IMR-90 (cell line): Measurements from ENCODE around the gene CD99. TPM values are rescaled to one million over a fixed set of nuclear protein-coding genes. Genes with fewer than 3 reads are reported as not detected.

Experiments used
- ATAC-seq: fragments of 200-7000 bp; cut with Tn5 transposase; 2 replicates; pipeline ENCODE4 v1.9.1; 2020; ENCODE audit warnings: low read depth, mild to moderate bottlenecking, moderate library complexity
- BruUV-seq: library from RNA; stranded (reverse); fragments of 400-500 nt; replicated peaks from 2 replicates; lab custom pipeline; 2021; lab: Mats Ljungman, UMichigan
- CTCF ChIA-PET: fragments of 300-600 bp; formaldehyde crosslinking; extraction: SDS; loops from one replicate; lab custom pipeline; 2021; ENCODE audit warnings: antibody characterized with exemption; lab: Yijun Ruan, JAX
- POLR2A ChIA-PET: fragments of 300-600 bp; sonication (Branson Sonifier 250); formaldehyde crosslinking; loops from one replicate; lab custom pipeline; 2022; ENCODE audit warnings: antibody characterized with exemption; ENCODE audit not compliant: unreplicated experiment; lab: Charles Lee
- DNase-seq: peaks from one replicate; pipeline ENCODE4 v3.0.0; 2013
- H2AFZ ChIP-seq: replicated peaks from 2 replicates; pipeline ENCODE3; 2013; ENCODE audit warnings: low read length, mild to moderate bottlenecking; ENCODE audit not compliant: poor library complexity
- H2AK5ac ChIP-seq: 2 replicates; pipeline ENCODE4 v1.6.1; 2013; ENCODE audit warnings: low read depth, low read length, inconsistent platforms
- H2AK9ac ChIP-seq: replicated peaks from 2 replicates; pipeline ENCODE3; 2013; ENCODE audit warnings: mild to moderate bottlenecking, low read depth, low read length, moderate library complexity; ENCODE audit not compliant: poor library complexity
- H2BK120ac ChIP-seq: 2 replicates; pipeline ENCODE4 v1.6.1; 2013; ENCODE audit warnings: low read depth, low read length, inconsistent platforms
- H2BK15ac ChIP-seq: 3 replicates; pipeline ENCODE4 v1.6.1; 2013; ENCODE audit warnings: low read depth, low read length, inconsistent platforms
- H2BK20ac ChIP-seq: 2 replicates; pipeline ENCODE4 v1.6.1; 2013; ENCODE audit warnings: low read depth, mild to moderate bottlenecking, inconsistent platforms, low read length, moderate library complexity
- H2BK5ac ChIP-seq: 2 replicates; pipeline ENCODE4 v1.6.1; 2013; ENCODE audit warnings: mild to moderate bottlenecking, low read depth, low read length, inconsistent platforms; ENCODE audit not compliant: poor library complexity, severe bottlenecking
- H3K14ac ChIP-seq: replicated peaks from 2 replicates; pipeline ENCODE4 v1.6.1; 2013; ENCODE audit warnings: low read depth, low read length, inconsistent platforms
- H3K18ac ChIP-seq: 2 replicates; pipeline ENCODE4 v1.6.1; 2013; ENCODE audit warnings: low read depth, low read length, control low read depth
- H3K23ac ChIP-seq: 2 replicates; pipeline ENCODE4 v1.6.1; 2013; ENCODE audit warnings: low read depth, low read length, inconsistent platforms
- H3K27ac ChIP-seq: 2 replicates; pipeline ENCODE4 v1.5.1; 2013; ENCODE audit warnings: mild to moderate bottlenecking, control low read depth, low read length; ENCODE audit not compliant: insufficient read depth
- H3K27me3 ChIP-seq: 2 replicates; pipeline ENCODE4 v1.6.1; 2013; ENCODE audit warnings: low read length; ENCODE audit not compliant: control insufficient read depth, insufficient read depth
- H3K36me3 ChIP-seq: 2 replicates; pipeline ENCODE4 v1.6.1; 2013; ENCODE audit warnings: low read length, mixed read lengths; ENCODE audit not compliant: control insufficient read depth, insufficient read depth
- H3K4ac ChIP-seq: 2 replicates; pipeline ENCODE4 v1.6.1; 2013; ENCODE audit warnings: low read depth, low read length, inconsistent platforms
- H3K4me1 ChIP-seq: 2 replicates; pipeline ENCODE4 v1.6.1; 2013; ENCODE audit warnings: low read length, mixed read lengths; ENCODE audit not compliant: control insufficient read depth, insufficient read depth
- H3K4me2 ChIP-seq: 2 replicates; pipeline ENCODE4 v1.6.1; 2013; ENCODE audit warnings: low read depth, mild to moderate bottlenecking, control low read depth, low read length, moderate library complexity
- H3K4me3 ChIP-seq: 2 replicates; pipeline ENCODE4 v1.5.1; 2013; ENCODE audit warnings: low read depth, mild to moderate bottlenecking, control low read depth, low read length, moderate library complexity; ENCODE audit not compliant: insufficient read depth
- H3K56ac ChIP-seq: 2 replicates; pipeline ENCODE4 v1.6.1; 2013; ENCODE audit warnings: low read length, inconsistent platforms; ENCODE audit not compliant: insufficient read depth; ENCODE audit errors: extremely low read depth
- H3K79me1 ChIP-seq, 2 experiments: 2 replicates each; pipeline ENCODE4 v1.6.1; 2013; ENCODE audit warnings: low read length in 2 of 2, inconsistent platforms in 1 of 2, low read depth in 1 of 2
- H3K9ac ChIP-seq: 2 replicates; pipeline ENCODE4 v1.6.1; 2013; ENCODE audit warnings: low read depth, low read length, control low read depth
- H3K9me1 ChIP-seq: 2 replicates; pipeline ENCODE4 v1.6.1; 2013; ENCODE audit warnings: low read length, inconsistent platforms; ENCODE audit not compliant: insufficient read depth
- H3K9me3 ChIP-seq: 2 replicates; pipeline ENCODE4 v1.6.1; 2013; ENCODE audit warnings: low read length; ENCODE audit not compliant: control insufficient read depth, insufficient read depth
- H4K20me1 ChIP-seq: 2 replicates; pipeline ENCODE4 v1.6.1; 2013; ENCODE audit warnings: low read length, inconsistent platforms; ENCODE audit not compliant: insufficient read depth
- H4K5ac ChIP-seq: 2 replicates; pipeline ENCODE4 v1.6.1; 2013; ENCODE audit warnings: mild to moderate bottlenecking, low read depth, low read length, control low read depth
- H4K8ac ChIP-seq, 2 experiments: 2 replicates each; pipeline ENCODE4 v1.6.1; 2013; ENCODE audit warnings: low read depth in 2 of 2, low read length in 2 of 2, control low read depth in 1 of 2, inconsistent platforms in 1 of 2
- H4K91ac ChIP-seq: 2 replicates; pipeline ENCODE4 v1.6.1; 2013; ENCODE audit warnings: low read depth, low read length, inconsistent platforms; ENCODE audit not compliant: insufficient read depth
- BHLHE40 ChIP-seq: fragments of 150-350 bp; IDR thresholded peaks from 2 replicates; pipeline ENCODE4 v1.6.1; 2016; ENCODE audit warnings: mild to moderate bottlenecking, low read depth, low read length
- CEBPB ChIP-seq: IDR thresholded peaks from 2 replicates; pipeline ENCODE4 v1.6.1; 2012; ENCODE audit warnings: low read depth, low read length, improper control_type of control experiment
- CTCF ChIP-seq: conservative IDR thresholded peaks from 2 replicates; pipeline ENCODE4 v1.5.1; 2012; ENCODE audit warnings: mild to moderate bottlenecking, low read depth, low read length, improper control_type of control experiment
- ELK1 ChIP-seq: fragments of 150-350 bp; IDR thresholded peaks from 2 replicates; pipeline ENCODE4 v1.6.1; 2016; ENCODE audit warnings: low read depth, mild to moderate bottlenecking, low read length, moderate library complexity, borderline replicate concordance
- FOS ChIP-seq: fragments of 150-350 bp; IDR thresholded peaks from 2 replicates; pipeline ENCODE4 v1.6.1; 2016; ENCODE audit warnings: low read depth, low read length
- MAFK ChIP-seq: IDR thresholded peaks from 2 replicates; pipeline ENCODE4 v1.6.1; 2012; ENCODE audit warnings: low read depth, low read length, improper control_type of control experiment
- MAZ ChIP-seq: IDR thresholded peaks from 2 replicates; pipeline ENCODE4 v1.6.1; 2012; ENCODE audit warnings: low read depth, mild to moderate bottlenecking, low read length, improper control_type of control experiment, moderate library complexity, borderline replicate concordance
- MXI1 ChIP-seq: IDR thresholded peaks from 2 replicates; pipeline ENCODE4 v1.6.1; 2012; ENCODE audit warnings: low read depth, mild to moderate bottlenecking, low read length, moderate library complexity, borderline replicate concordance
- NFE2L2 ChIP-seq: fragments of 150-350 bp; IDR thresholded peaks from 2 replicates; pipeline ENCODE4 v1.6.1; 2016; ENCODE audit warnings: low read depth, mild to moderate bottlenecking, low read length
- RCOR1 ChIP-seq: IDR thresholded peaks from 2 replicates; pipeline ENCODE4 v1.6.1; 2012; ENCODE audit warnings: mild to moderate bottlenecking, low read length, improper control_type of control experiment; ENCODE audit not compliant: insufficient replicate concordance
- USF2 ChIP-seq: fragments of 150-350 bp; IDR thresholded peaks from 2 replicates; pipeline ENCODE4 v1.6.1; 2017; ENCODE audit warnings: mild to moderate bottlenecking, antibody characterized with exemption, low read length, low read depth
- WGBS, 2 experiments: methylation state at CpG; one replicate each; pipeline versions ENCODE4 v1.1.5 to v1.1.7; 2013; ENCODE audit warnings: missing lambda C conversion rate in 2 of 2; ENCODE audit not compliant: insufficient read length in 1 of 2; ENCODE audit errors: extremely low coverage in 2 of 2; 5-methylcytosine and 5-hydroxymethylcytosine counted together
- dilution Hi-C: fragments of 300-500 bp; cut with HindIII; formaldehyde crosslinking; loops from one replicate; pipeline ENCODE4 v1.14.3; 2018; ENCODE audit warnings: low sequenced_read_pairs; ENCODE audit not compliant: unreplicated experiment
- in situ Hi-C: fragments of 300-500 bp; cut with MboI; formaldehyde crosslinking; loops from 3 replicates; pipeline ENCODE4 v1.14.3; 2019; ENCODE audit warnings: low sequenced_read_pairs, inconsistent platforms, mixed read lengths
- intact Hi-C: fragments of 100-400 bp; cut with micrococcal nuclease; formaldehyde crosslinking; loops from 2 replicates; pipeline ENCODE4 v1.10.0; 2022
- polyA plus RNA-seq, 3 experiments: library from polyadenylated mRNA; depleted of rRNA; stranded (reverse); fragments of >200 nt; gene quantifications; 2 replicates each; pipeline ENCODE4 v1.2.3, GENCODE V29; 2012; ENCODE audit warnings: low replicate concordance in 1 of 3
- total RNA-seq: library from RNA; depleted of rRNA; stranded (reverse); fragments of >200 nt; gene quantifications from 2 replicates; pipeline ENCODE4 v1.2.3, GENCODE V29; 2012

Gene CD99
- total and polyA plus RNA-seq, 2 of the 4 experiments (the other 2 are of a cell fraction), result 102 to 369 TPM

GRCh38 chrX:2707334-2707760, 16.3 kb downstream of the CD99 start:
- intact Hi-C loops, result loop anchor here (2.0 kb wide), 1 partner anchor 15 kb away; no protein-coding TSS in a partner anchor
- in situ Hi-C loops, result no loop called here
- WGBS, 2 experiments, result 0% methylated on average over 5 of the region's 12 CpGs; no CpG with 5 or more reads in 1 of the 2 experiments
- H3K79me1 ChIP-seq, result peaks cover 13 to 78% of the 10 kb centered on the region in 2 experiments
- TF ChIP-seq RCOR1, result no peak
- TF ChIP-seq NFE2L2, result peak; percentile 84
- TF ChIP-seq BHLHE40, result peak; percentile 58
- TF ChIP-seq CEBPB, result peak; percentile 8; the same call in 1 of the 2 replicates
- TF ChIP-seq MAFK, result peak; percentile 44
- no peak for TF ChIP-seq ELK1
- TF ChIP-seq USF2, result peak; percentile 73
- no peak for TF ChIP-seq MAZ
- no peak for TF ChIP-seq CTCF
- TF ChIP-seq FOS, result peak; percentile 66; the same call in 1 of the 2 replicates
- TF ChIP-seq MXI1, result peak; percentile 88
- no peak overlapping the region for H2BK15ac ChIP-seq
- peak overlapping the region; percentile 57 for H2AFZ ChIP-seq
- H2BK20ac ChIP-seq, result no peak overlapping the region
- H3K27me3 ChIP-seq, result no peaks in the 10 kb centered on the region
- H3K36me3 ChIP-seq, result peaks cover 6% of the 10 kb centered on the region; the same call in 1 of the 2 replicates
- no peak overlapping the region for H3K56ac ChIP-seq
- dilution Hi-C loops, result no loop called here
- H3K9me1 ChIP-seq, result peaks cover 33% of the 10 kb centered on the region
- DNase-seq (peak; percentile 95), ATAC-seq (peak; percentile 87)
- H4K5ac ChIP-seq, result no peak overlapping the region
- H2BK120ac ChIP-seq, result no peak overlapping the region
- H3K27ac ChIP-seq, result peak overlapping the region; percentile 25; the same call in 1 of the 2 replicates
- ChIA-PET CTCF (no interaction called here), POLR2A (no interaction called here)
- no peak overlapping the region; the same call in 1 of the 2 replicates for H3K4ac ChIP-seq
- H4K91ac ChIP-seq, result no peak overlapping the region
- no TSS peak for BruUV-seq
- H3K23ac ChIP-seq, result no peak overlapping the region
- no peak overlapping the region for H3K4me3 ChIP-seq
- no peak overlapping the region for H3K14ac ChIP-seq
- peak overlapping the region; percentile 74 for H2BK5ac ChIP-seq
- no peak overlapping the region for H3K18ac ChIP-seq
- no peaks in the 10 kb centered on the region for H3K9me3 ChIP-seq
- H3K9ac ChIP-seq, result no peak overlapping the region
- H2AK9ac ChIP-seq, result peak overlapping the region; percentile 20
- peak overlapping the region in 1 of 2 experiments; percentile 34; a peak in 1 of 4 replicates for H4K8ac ChIP-seq
- H3K4me1 ChIP-seq, result peaks cover 25% of the 10 kb centered on the region
- peaks cover 90% of the 10 kb centered on the region for H4K20me1 ChIP-seq
- no peak overlapping the region for H2AK5ac ChIP-seq
- peak overlapping the region; percentile 3 for H3K4me2 ChIP-seq
